Measurements from ENCODE around the gene INSYN1. TPM values are rescaled to one million over a fixed set of nuclear protein-coding genes. Genes with fewer than 3 reads are reported as not detected.

INSYN1 gene
- total and polyA plus RNA-seq, 8 donors = 0.14 to 39.7 (median 7.5) TPM

DNA sequence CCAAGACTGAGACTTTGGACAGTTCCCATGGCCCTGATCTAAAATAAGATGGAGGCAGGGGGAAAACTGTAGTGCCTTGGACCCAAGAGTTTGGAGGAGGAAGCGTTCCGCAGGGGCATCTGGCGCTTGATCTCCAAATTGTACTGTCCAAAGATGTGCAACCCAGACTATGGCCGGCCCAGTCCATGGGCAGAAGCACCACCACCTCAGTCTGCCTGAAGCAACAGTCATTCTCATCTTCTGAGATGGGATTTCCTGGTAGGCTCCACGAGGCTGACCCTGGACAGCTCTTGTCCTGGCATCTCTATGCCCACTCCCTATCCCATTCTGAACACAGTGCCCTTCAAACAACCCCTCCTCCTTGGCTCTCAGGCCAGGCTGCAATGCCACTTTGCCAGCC, 3.6 kb downstream of the INSYN1 start:
- Histone ChIP-seq H3K4me1 (peaks cover 10 to 33% (median 18%) of the 10 kb centered on the region in 4 donors), H3K36me3 (no peaks in the 10 kb centered on the region), H3K4me3 (no peak overlapping the region), H3K9me3 (no peaks in the 10 kb centered on the region), H3K27ac (no peak overlapping the region), H3K27me3 (peaks cover 4 to 49% (median 29%) of the 10 kb centered on the region in 3 donors)
- no peak for DNase-seq
- no peak for TF ChIP-seq EP300 (IDR thresholded peaks at IDR 0.05)
- TF ChIP-seq, protein P1, sequence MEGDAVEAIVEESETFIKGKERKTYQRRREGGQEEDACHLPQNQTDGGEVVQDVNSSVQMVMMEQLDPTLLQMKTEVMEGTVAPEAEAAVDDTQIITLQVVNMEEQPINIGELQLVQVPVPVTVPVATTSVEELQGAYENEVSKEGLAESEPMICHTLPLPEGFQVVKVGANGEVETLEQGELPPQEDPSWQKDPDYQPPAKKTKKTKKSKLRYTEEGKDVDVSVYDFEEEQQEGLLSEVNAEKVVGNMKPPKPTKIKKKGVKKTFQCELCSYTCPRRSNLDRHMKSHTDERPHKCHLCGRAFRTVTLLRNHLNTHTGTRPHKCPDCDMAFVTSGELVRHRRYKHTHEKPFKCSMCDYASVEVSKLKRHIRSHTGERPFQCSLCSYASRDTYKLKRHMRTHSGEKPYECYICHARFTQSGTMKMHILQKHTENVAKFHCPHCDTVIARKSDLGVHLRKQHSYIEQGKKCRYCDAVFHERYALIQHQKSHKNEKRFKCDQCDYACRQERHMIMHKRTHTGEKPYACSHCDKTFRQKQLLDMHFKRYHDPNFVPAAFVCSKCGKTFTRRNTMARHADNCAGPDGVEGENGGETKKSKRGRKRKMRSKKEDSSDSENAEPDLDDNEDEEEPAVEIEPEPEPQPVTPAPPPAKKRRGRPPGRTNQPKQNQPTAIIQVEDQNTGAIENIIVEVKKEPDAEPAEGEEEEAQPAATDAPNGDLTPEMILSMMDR (IDR thresholded peaks at IDR 0.05) = no peak
- TF ChIP-seq POLR2AphosphoS5 (IDR thresholded peaks at IDR 0.05) = no peak
- TF ChIP-seq POLR2A (IDR thresholded peaks at IDR 0.05) = no peak
- WGBS, 5 donors = 75 to 90% (median 86%) methylated on average over 2 to 5 of the region's 5 CpGs
- intact Hi-C loops (cut with DNase I; ENCODE audit: low total_unique reads) = no loop called here

DNA sequence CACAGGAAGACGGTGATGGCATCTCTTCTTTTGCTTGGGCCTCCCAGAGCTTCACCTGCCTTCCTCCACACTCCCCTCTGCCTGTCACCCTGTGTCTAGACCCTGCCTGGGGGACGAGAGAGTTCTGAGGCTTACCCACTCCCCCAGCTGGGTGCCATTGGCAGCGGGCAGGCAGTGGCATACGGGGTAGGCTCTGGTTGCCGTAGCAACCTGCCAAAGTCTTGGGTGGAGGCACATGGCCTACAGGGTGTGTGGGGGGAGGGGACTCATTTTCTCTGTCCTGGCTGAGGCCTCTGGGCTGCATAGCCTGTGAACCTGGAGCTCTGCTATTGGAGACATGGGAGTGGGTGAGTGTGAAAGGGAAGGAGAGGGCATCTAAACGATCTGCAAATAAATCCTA, 4.4 kb downstream of the INSYN1 start:
- Histone ChIP-seq H3K36me3 (no peaks in the 10 kb centered on the region), H3K27ac (no peak overlapping the region), H3K9me3 (no peaks in the 10 kb centered on the region), H3K27me3 (peaks cover 4 to 41% (median 27%) of the 10 kb centered on the region in 3 donors), H3K4me3 (no peak overlapping the region), H3K4me1 (peaks cover 10 to 32% (median 18%) of the 10 kb centered on the region in 4 donors)
- WGBS, 5 donors = 54 to 73% (median 61%) methylated on average over 4 to 6 of the region's 6 CpGs
- DNase-seq = no peak
- intact Hi-C loops (cut with DNase I; ENCODE audit: low total_unique reads) = no loop called here
- TF ChIP-seq POLR2AphosphoS5 (IDR thresholded peaks at IDR 0.05) = no peak
- TF ChIP-seq EP300 (IDR thresholded peaks at IDR 0.05) = no peak
- TF ChIP-seq POLR2A (IDR thresholded peaks at IDR 0.05) = no peak
- TF ChIP-seq, protein P1 (IDR thresholded peaks at IDR 0.05) = no peak

DNA sequence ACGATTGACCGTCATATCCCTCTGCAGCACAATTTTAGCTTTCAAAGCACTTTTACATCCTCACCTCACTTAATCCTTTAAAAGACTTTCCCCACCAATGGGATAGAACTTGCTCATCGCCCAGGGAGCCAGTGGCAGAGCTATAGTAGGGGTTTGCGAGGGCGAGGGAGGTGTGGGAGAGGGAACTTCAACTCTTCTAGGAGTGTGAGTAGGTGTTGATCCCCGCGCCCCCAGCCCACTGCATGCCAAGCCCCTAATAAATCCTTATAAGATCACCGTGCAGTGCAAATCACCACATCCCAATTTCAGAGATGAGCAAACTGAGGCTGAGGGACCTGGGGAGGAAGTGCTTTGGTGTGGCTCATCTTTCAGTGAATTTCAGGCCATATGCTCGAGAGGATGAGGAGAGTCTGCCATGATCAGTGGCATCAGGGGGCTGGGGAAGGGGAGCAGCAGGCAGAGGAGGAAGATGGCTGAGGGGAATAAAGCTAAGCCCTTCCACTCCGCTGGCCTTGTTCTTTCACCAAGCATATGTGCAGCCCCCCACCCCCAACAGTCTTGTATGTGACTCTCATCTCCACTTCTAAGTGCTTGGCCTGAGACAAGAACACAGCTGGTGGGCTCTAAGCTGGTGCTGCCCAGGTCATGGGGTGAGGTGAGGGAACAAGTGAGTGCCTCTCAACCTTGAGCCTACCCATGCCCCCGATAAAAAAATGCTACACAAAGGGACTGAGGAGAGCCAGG, 5.1 kb downstream of the INSYN1 start:
- DNase-seq = no peak
- Histone ChIP-seq H3K27me3 (peaks cover 4 to 34% (median 21%) of the 10 kb centered on the region in 3 donors), H3K36me3 (no peaks in the 10 kb centered on the region), H3K4me3 (no peak overlapping the region), H3K4me1 (peaks cover 10 to 26% (median 15%) of the 10 kb centered on the region in 4 donors), H3K9me3 (no peaks in the 10 kb centered on the region), H3K27ac (no peak overlapping the region)
- intact Hi-C loops (cut with DNase I; ENCODE audit: low total_unique reads) = no loop called here
- TF ChIP-seq EP300 (IDR thresholded peaks at IDR 0.05) (no peak), POLR2A (IDR thresholded peaks at IDR 0.05) (no peak), POLR2AphosphoS5 (IDR thresholded peaks at IDR 0.05) (no peak)
- TF ChIP-seq, protein P1 (IDR thresholded peaks at IDR 0.05) = no peak
- 77 to 86% (median 80%) methylated on average over 11 of the region's 11 CpGs for WGBS, 5 donors

DNA sequence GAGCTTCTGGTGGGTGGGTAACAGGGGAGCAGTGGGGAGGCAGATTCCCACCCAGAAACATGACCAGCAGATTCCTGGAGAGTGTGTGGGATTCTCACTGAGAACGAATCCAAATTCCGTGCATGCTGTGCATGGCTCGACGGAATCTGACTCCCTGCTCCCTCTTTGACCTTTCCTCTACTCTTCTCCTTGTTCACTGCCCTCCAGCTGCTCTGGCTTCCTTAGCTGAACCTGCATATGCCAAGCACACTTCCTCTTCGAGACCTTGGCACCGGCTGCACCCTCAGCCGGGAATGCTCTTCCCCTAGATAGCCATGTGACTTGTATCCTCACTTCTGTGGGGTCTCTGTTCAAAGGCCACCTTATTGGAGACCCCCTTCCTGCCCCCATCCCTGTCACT, 6.3 kb downstream of the INSYN1 start:
- DNase-seq = no peak
- intact Hi-C loops (cut with DNase I; ENCODE audit: low total_unique reads) = no loop called here
- TF ChIP-seq POLR2A (IDR thresholded peaks at IDR 0.05) (no peak), POLR2AphosphoS5 (IDR thresholded peaks at IDR 0.05) (no peak)

DNA sequence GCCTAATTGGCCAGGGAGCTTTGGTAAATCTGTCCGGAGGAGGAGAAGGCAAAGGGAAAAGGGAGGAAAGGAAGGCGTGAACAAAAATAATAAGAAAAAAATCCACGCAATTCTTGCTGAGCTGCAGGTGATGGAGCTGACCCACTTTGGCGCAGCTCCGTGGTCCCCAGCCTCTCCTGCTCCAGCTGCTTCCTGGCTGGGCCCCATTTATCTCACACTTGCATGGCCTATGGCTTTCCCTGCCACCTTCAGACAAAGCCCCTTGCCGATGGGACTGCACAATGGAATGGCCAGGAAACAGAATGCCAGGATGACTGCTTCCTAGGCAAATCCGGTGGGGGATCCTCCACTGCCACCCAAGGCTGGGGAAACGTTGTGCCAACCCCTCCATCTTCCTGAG, 6.9 kb downstream of the INSYN1 start:
- no peak for DNase-seq
- Histone ChIP-seq H3K4me1 (peaks cover 0 to 12% (median 5%) of the 10 kb centered on the region in 4 donors), H3K27me3 (peaks cover 0 to 17% (median 5%) of the 10 kb centered on the region in 3 donors), H3K36me3 (no peaks in the 10 kb centered on the region), H3K4me3 (no peak overlapping the region), H3K9me3 (no peaks in the 10 kb centered on the region), H3K27ac (no peak overlapping the region)
- 55 to 64% (median 59%) methylated on average over 8 of the region's 8 CpGs for WGBS, 5 donors
- intact Hi-C loops (cut with DNase I; ENCODE audit: low total_unique reads) = no loop called here
- TF ChIP-seq EP300 (IDR thresholded peaks at IDR 0.05) (no peak), POLR2A (IDR thresholded peaks at IDR 0.05) (no peak), POLR2AphosphoS5 (IDR thresholded peaks at IDR 0.05) (no peak)
- TF ChIP-seq, protein P1 (IDR thresholded peaks at IDR 0.05) = no peak

More for the DNA sequence above, 6.3 kb downstream of the INSYN1 start:
- Histone ChIP-seq H3K27me3 (peaks cover 0 to 23% (median 11%) of the 10 kb centered on the region in 3 donors), H3K4me1 (peaks cover 2 to 18% (median 10%) of the 10 kb centered on the region in 4 donors), H3K4me3 (no peak overlapping the region), H3K36me3 (no peaks in the 10 kb centered on the region), H3K9me3 (no peaks in the 10 kb centered on the region), H3K27ac (no peak overlapping the region)
- WGBS, 5 donors = 25 to 38% (median 35%) methylated on average over 7 of the region's 7 CpGs

Data from stomach (tissue), 9 donors.